ENCODE measurements around the gene LTBP1. TPM values are rescaled to one million over a fixed set of nuclear protein-coding genes. Genes with fewer than 3 reads are reported as not detected.
A peak's percentile ranks its signal among the peaks of the same experiment; 100 is the strongest.

Gene LTBP1
- total RNA-seq, 4 donors from 2014 or later = 5.1 to 12.9 (median 10.7) TPM

DNA sequence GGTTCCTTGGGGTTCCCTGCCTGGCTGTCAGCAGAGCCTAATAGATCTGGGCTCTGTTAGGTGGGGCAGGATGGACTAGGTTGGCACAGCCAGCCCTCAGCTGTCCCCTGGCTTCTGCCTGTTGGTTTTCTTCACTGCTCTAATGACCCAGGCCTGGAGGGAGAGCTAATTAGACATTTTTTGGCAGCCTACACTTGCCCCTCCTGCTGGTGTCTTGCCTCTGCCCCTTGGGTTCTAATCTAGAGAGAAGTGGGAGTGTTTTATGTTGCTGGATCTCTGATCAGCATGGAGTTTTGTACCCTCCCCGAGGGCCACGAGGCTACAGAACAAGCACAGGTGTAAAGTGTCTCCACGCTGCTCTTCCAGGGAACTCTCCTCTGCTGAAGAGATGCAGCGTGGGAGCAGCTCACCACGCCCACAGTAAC is 330.3 kb downstream of the LTBP1 start:
- H3K27me3 ChIP-seq = no peaks in the 10 kb centered on the region
- H3K4me3 ChIP-seq (replicated peaks in 1 of 3) = no peak overlapping the region
- WGBS, 2 donors = 46 to 72% methylated on average over 5 of the region's 5 CpGs
- H3K36me3 ChIP-seq = no peaks in the 10 kb centered on the region
- intact Hi-C loops (cut with DNase I) = no loop called here
- H3K4me1 ChIP-seq = no peaks in the 10 kb centered on the region
- no peak for DNase-seq
- H3K27ac ChIP-seq = no peak overlapping the region
- TF ChIP-seq POLR2A (IDR thresholded peaks at IDR 0.05) (no peak), CTCF (IDR thresholded peaks at IDR 0.05) (no peak)
- no peaks in the 10 kb centered on the region for H3K9me3 ChIP-seq

GRCh38 chr2:33278245-33278943 is 331.6 kb downstream of the LTBP1 start:
- H3K4me1 ChIP-seq = no peaks in the 10 kb centered on the region
- H3K4me3 ChIP-seq (replicated peaks in 1 of 3) = no peak overlapping the region
- peak overlapping the region in 2 of 3 donors; percentile 14 to 26 for H3K27ac ChIP-seq
- DNase-seq = no peak
- H3K27me3 ChIP-seq = no peaks in the 10 kb centered on the region
- intact Hi-C loops (cut with DNase I) = no loop called here
- no peaks in the 10 kb centered on the region for H3K36me3 ChIP-seq
- H3K9me3 ChIP-seq = no peaks in the 10 kb centered on the region
- no peak for TF ChIP-seq POLR2A (IDR thresholded peaks at IDR 0.05)
- no peak for TF ChIP-seq CTCF (IDR thresholded peaks at IDR 0.05)
- WGBS, 2 donors = 79 to 82% methylated on average over 9 of the region's 9 CpGs

- no peaks in the 10 kb centered on the region for H3K36me3 ChIP-seq
- intact Hi-C loops (cut with DNase I) = no loop called here
- no peaks in the 10 kb centered on the region for H3K4me1 ChIP-seq
- H3K27me3 ChIP-seq = no peaks in the 10 kb centered on the region
- 82 to 92% methylated on average over 7 of the region's 7 CpGs for WGBS, 2 donors
- no peak for DNase-seq
- no peak overlapping the region for H3K4me3 ChIP-seq (replicated peaks in 1 of 3)
- no peak overlapping the region for H3K27ac ChIP-seq
- no peaks in the 10 kb centered on the region for H3K9me3 ChIP-seq
- TF ChIP-seq POLR2A (IDR thresholded peaks at IDR 0.05) (no peak), CTCF (IDR thresholded peaks at IDR 0.05) (no peak)
Observed at GRCh38 chr2:33284287-33284686, 337.5 kb downstream of the LTBP1 start.

GRCh38 chr2:33287507-33288005 is 340.8 kb downstream of the LTBP1 start:
- intact Hi-C loops (cut with DNase I) = no loop called here
- Histone ChIP-seq H3K4me1 (peaks cover 15 to 16% of the 10 kb centered on the region in 2 donors), H3K9me3 (no peaks in the 10 kb centered on the region), H3K4me3 (replicated peaks in 1 of 3) (no peak overlapping the region), H3K27ac (no peak overlapping the region), H3K36me3 (no peaks in the 10 kb centered on the region), H3K27me3 (no peaks in the 10 kb centered on the region)
- 87 to 92% methylated on average over 2 of the region's 2 CpGs for WGBS, 2 donors
- no peak for TF ChIP-seq CTCF (IDR thresholded peaks at IDR 0.05)
- no peak for TF ChIP-seq POLR2A (IDR thresholded peaks at IDR 0.05)
- DNase-seq = no peak

GRCh38 chr2:33288011-33288410 is 341.3 kb downstream of the LTBP1 start:
- 82 to 83% methylated on average over 1 of the region's 1 CpG for WGBS, 2 donors
- H3K27me3 ChIP-seq = no peaks in the 10 kb centered on the region
- no peak for DNase-seq
- no peak overlapping the region for H3K4me3 ChIP-seq (replicated peaks in 1 of 3)
- no peaks in the 10 kb centered on the region for H3K9me3 ChIP-seq
- TF ChIP-seq CTCF (IDR thresholded peaks at IDR 0.05) (no peak), POLR2A (IDR thresholded peaks at IDR 0.05) (no peak)
- intact Hi-C loops (cut with DNase I) = no loop called here
- peaks cover 15 to 16% of the 10 kb centered on the region in 2 donors for H3K4me1 ChIP-seq
- no peaks in the 10 kb centered on the region for H3K36me3 ChIP-seq
- H3K27ac ChIP-seq = no peak overlapping the region
